CD4-positive, alpha-beta T cell treated with Interferon gamma for 1 hour (primary cell): Measurements from ENCODE around the gene OR1M1.
"Not testable (repeated sequence)": the region's sequence is repeated elsewhere in the genome, so short reads cannot be mapped to it uniquely, and the experiment has no call there.

Source experiments
- DNase-seq: peaks from one replicate; pipeline ENCODE4 v3.0.0-alpha.2; 2020

OR1M1 gene, protein sequence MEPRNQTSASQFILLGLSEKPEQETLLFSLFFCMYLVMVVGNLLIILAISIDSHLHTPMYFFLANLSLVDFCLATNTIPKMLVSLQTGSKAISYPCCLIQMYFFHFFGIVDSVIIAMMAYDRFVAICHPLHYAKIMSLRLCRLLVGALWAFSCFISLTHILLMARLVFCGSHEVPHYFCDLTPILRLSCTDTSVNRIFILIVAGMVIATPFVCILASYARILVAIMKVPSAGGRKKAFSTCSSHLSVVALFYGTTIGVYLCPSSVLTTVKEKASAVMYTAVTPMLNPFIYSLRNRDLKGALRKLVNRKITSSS

GRCh38 chr19:9086761-9087160 is at the start of gene OR1M1:
OR1M1 (plus strand) TSS chr19:9087061; CDS start chr19:9093245, 6,184 bp downstream.
- DNase-seq = no peak

DNA sequence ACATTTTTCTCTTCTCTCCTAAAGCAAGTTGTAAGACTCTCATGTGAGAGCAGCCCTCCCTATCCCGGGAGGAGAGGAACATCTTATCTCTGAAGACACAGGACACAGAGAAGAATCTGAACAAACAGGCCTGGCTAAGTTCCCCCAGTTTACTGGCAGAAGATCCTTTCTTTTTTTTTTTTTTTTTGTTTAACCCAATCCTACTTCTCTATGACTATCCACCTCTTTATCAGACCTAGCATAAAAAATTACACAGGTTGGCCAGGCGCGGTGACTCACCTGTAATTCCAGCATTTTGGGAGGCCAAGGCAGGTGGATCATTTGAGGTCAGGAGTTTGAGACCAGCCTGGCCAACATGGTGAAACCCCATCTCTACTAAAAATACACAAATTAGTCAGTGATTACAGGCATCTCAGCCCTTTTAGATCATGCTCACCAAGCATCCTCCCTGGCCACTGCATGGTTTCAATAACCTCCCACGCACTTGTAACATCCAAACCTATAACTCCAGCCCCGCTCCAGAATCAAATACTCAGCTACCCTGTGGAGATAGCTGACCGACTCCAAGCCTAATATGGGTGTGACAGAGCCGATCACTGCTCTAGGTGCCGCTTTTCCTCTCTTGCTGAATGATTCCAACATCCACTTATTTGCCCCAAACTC is 49.3 kb upstream of the OR1M1 start:
- DNase-seq = no peak

DNA sequence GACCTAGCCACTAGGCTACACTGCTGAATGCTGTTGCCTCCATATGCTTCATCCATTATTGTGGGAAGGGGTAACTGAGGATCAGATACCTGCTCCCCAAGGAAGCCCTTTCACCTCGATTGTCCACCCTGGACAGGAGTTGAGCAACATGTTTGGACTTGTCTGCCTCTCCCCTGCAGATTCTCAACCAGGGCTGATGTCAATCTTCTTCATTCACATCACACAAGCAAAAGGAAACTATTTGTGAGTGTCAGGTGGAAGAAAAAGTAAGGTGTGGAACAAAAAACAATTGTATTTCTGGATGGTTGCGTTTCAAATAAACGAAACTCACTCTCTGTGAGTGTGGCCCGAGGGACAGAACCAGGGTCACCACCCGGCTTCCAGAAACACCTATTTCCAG is 47.1 kb upstream of the OR1M1 start:
- DNase-seq = no peak

DNA sequence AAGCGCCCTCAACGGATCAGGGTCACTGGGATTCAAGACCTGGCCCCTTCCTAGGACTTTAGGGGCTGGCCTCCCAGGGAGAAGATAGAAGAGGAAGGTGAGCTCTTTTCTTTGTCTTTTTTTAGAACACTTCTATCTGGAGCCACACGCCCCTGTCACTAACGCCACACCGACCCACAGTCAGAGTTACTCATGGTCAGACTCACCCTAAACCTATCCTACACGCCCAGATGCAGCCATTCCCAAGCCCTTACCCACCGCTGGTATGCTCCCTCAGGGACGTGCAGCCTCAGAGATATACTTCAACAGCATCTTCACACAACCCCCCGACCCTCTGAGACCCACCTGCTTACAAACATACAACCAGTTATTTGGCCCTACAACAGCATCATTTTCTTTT is 46.7 kb upstream of the OR1M1 start:
- DNase-seq = no peak

DNA sequence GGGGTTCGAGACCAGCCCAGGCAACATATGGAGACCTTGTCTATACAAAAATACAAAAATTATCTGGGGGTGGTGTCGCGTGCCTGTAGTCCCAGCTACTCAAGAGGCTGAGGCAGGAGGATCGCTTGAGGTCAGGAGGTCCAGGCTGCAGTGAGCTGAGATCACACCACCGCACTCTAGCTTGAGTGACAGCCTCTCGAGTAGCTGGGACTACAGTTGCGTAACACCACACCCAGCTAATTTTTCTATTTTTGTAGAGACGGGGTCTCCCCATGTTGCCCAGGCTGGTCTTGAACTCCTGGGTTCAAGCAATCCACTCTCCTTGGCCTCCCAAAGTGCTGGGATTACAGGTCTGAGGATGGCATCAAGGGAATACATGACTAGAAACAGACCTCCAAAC is 45.8 kb upstream of the OR1M1 start:
- no peak for DNase-seq

DNA sequence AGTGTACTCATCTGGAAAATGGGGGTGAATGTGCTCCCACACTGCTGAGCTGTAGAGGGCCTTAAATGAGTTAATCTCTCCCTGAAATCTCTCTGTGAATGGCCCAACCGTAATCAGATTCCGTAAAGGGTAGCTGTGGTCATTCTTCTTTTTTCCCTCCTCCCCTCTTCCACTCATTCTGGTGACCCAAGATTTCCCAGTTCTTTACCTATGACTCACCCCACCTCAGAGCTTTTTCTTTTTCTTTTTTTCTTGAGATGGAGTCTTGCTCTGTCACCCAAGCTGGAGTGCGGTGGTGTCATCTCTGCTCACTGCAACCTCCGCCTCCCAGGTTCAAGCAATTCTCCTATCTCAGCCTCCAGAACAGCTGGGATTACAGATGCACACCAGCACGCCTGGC is 43.3 kb upstream of the OR1M1 start:
- DNase-seq = no peak

GRCh38 chr19:9044449-9044848 is 42.4 kb upstream of the OR1M1 start:
- no peak for DNase-seq

DNA sequence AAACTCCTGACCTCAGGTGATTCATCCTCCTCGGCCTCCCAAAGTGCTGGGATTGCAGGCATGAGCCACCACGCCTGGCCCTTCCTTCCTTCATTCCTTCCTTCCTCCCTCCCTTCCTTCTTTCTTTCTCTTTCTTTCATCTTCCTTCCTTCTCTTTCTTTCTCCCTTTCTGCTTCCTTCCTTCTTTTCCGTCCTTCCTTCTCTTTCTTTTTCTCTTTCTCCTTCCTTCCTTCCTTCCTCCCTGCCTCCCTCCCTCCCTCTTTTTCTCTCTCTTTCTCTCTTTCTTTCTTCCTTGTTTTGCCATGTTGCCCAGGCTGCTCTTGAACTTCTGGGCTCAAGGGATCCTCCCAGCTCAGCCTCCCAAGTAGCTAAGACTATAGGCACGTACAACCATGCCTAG is 40.2 kb upstream of the OR1M1 start:
- DNase-seq = no peak

DNA sequence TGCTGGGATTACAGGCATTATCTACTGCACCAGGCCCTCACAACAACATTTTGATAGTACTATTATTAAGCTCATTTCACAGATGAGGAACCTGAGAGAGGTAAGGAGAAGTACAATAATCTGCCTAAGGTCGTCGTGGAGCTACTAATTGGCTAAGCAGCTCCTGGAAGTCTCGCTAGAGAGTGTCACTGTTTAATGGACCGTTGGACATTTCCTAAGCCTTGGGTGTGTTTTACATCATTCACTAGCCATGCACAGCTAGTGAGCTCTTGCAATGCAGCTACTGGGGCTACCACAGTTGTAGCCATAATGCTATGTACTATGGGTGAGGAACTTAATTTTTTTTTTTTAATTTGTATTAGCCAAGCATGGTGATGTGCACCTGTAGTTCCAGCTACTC is 34.0 kb upstream of the OR1M1 start:
- DNase-seq = no peak

- DNase-seq = not testable (repeated sequence)
Observed at GRCh38 chr19:9053674-9054073, 33.2 kb upstream of the OR1M1 start.

GRCh38 chr19:9054207-9054606 is 32.7 kb upstream of the OR1M1 start:
- DNase-seq = no peak

GRCh38 chr19:9054765-9055164 is 32.1 kb upstream of the OR1M1 start:
- DNase-seq = no peak

GRCh38 chr19:9056131-9056530 is 30.7 kb upstream of the OR1M1 start:
- DNase-seq = not testable (repeated sequence)

- DNase-seq = no peak
Observed at GRCh38 chr19:9057505-9058258, 29.2 kb upstream of the OR1M1 start.

- DNase-seq = no peak
Observed at GRCh38 chr19:9058905-9059667, 27.8 kb upstream of the OR1M1 start.

DNA sequence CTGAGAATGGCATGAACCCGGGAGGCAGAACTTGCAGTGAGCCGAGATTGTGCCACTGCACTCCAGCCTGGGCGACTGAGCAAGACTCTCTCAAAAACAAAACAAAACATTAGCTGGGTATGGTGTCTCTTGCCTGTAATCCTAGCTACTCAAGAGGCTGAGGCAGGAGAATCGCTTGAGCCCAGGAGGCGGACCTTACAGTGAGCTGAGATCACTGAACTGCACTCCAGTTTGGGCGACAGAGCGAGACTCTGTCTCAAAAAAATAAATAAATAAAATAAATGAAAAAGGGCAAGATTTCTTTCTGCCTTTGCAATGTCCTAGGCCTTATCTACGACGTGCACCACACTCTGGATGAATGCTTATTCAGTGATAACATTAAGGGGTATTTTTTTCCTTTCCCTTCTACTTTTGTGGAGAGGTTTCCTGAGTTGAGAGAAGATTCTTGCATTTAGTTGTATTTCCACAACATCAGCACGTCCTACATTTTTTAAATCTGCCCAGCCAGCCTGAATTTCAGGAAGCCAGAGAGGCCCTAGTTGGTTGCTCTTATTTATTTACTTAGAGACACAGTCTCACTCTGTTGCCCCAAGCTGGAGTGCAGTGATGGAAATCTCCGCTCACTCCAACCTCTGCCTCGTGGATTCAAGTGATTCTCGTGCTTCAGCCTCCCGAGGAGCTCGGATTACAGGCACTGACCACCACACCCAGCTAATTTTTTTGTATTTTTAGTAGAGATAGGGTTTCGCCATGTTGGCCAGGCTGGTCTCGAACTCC is 26.1 kb upstream of the OR1M1 start:
- no peak for DNase-seq

DNA sequence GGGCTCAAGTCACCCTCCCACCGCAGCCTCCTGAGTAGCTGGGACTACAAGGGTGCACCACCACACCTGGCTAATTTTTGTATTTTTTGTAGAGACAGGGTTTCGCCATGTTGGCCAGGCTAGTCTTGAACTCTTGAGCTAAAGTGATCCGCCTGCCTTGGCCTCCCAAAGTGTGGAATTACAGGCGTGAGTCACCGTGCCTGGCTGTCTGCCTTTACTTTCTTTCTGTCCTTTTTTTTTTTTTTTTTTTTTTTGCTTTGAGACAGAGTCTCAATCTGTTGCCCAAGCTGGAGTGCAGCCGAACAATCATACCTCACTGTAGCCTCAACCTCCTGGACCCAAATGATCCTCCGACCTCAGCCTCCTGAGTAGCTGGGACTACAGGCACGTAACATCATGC is 25.0 kb upstream of the OR1M1 start:
- no peak for DNase-seq

DNA sequence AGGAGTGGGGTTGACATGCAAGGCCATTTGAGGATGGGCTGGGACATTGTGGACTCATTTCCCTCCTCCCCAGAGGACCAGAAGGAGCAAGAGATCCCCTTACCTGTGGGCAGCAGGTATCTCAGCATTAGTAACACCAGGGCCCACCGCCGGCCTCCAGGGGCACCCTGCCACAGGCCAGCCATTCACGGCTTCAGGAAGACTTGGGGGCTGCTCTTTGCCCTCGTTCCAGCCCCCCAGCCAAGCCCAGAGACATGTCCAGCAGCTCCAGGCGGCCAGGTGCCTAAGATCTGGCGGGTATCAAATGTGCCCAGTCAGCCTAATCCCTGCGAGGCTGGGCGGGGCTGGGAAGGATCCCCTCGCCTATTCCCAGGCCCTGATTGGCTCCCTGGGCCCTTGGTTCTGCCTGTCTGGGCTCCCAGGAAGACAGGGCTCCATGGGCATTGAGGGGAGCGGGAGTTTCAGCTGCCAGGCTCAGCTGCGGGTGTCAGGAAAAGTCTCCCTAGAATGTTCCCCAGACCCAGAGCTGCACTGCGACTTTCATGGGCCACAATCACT is 21.3 kb upstream of the OR1M1 start:
- DNase-seq = no peak

DNA sequence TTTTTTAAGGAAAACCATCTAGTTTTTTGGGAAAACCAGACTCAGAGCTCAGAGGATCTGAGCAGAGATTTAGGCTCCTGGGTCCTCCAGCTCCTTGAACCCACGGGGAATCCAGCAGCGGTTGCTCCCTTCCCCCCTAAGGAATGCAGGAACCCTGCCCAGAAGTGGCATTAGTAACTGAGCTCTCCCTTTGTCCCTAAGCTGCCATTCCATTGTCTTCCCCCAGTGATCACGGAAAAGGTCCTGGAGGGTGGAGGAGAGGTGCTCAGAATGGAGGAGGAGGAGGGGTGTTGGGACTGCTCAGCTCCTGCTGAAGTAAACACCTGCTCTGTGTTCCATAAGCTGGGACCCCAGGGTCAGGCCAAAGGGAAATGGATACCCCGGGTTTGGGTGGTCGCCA is 16.8 kb upstream of the OR1M1 start:
- DNase-seq = no peak

DNA sequence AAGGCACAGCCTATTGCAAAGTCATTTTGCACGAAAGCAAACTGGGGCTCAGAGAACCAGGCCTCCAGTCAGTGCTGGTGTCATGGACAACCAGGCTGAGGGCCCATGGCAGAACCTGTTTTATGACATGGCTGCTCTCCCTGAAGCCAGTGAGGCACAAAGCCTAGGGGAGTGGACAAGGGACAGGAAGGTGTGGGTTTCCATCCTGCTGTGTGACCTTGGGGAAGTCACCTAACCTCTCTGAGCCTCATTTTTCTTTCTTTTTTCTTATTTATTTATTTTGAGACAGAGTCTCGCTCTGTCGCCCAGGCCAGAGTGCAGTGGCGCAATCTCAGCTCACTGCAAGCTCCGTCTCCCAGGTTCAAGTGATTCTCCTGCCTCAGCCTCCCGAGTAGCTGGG is 15.1 kb upstream of the OR1M1 start:
- not testable (repeated sequence) for DNase-seq

GRCh38 chr19:9073806-9074205 is 13.1 kb upstream of the OR1M1 start:
- DNase-seq = no peak
